ENCODE measurements around the gene VPS13A.

Gene VPS13A

DNA sequence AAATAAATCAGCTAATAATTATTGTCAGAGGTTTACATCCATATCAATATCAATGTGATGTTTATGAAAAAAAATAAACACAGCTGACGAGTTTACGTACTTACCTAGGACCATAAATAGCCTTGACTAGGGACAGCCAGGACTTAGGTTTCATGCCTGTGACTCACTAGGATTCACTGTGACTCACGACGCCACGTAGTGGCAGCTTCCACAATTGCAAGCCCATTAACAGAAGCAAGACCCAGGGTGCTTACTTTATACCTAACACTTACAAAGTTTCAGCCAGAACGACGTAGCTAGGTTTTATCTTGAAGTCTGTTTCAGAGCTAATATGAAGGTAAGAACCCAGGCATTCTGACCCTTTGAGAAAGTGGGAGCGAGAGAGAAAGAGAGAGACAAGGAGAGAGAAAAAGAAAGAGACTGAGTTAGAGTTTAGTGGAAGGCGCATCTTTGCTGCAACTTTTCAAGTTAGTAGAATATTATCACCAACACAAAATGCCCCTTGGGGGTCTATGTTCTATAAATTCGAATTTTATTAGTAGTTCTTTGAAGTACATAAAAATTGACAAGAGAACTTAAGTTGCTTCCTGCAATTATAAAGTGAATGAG, 279.6 kb downstream of the VPS13A start:
- no peak for TF ChIP-seq ZFX (IDR thresholded peaks at IDR 0.05; ENCODE audit: borderline replicate concordance)
- TF ChIP-seq, protein P1, sequence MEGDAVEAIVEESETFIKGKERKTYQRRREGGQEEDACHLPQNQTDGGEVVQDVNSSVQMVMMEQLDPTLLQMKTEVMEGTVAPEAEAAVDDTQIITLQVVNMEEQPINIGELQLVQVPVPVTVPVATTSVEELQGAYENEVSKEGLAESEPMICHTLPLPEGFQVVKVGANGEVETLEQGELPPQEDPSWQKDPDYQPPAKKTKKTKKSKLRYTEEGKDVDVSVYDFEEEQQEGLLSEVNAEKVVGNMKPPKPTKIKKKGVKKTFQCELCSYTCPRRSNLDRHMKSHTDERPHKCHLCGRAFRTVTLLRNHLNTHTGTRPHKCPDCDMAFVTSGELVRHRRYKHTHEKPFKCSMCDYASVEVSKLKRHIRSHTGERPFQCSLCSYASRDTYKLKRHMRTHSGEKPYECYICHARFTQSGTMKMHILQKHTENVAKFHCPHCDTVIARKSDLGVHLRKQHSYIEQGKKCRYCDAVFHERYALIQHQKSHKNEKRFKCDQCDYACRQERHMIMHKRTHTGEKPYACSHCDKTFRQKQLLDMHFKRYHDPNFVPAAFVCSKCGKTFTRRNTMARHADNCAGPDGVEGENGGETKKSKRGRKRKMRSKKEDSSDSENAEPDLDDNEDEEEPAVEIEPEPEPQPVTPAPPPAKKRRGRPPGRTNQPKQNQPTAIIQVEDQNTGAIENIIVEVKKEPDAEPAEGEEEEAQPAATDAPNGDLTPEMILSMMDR (IDR thresholded peaks at IDR 0.05) = peak; percentile 94

DNA sequence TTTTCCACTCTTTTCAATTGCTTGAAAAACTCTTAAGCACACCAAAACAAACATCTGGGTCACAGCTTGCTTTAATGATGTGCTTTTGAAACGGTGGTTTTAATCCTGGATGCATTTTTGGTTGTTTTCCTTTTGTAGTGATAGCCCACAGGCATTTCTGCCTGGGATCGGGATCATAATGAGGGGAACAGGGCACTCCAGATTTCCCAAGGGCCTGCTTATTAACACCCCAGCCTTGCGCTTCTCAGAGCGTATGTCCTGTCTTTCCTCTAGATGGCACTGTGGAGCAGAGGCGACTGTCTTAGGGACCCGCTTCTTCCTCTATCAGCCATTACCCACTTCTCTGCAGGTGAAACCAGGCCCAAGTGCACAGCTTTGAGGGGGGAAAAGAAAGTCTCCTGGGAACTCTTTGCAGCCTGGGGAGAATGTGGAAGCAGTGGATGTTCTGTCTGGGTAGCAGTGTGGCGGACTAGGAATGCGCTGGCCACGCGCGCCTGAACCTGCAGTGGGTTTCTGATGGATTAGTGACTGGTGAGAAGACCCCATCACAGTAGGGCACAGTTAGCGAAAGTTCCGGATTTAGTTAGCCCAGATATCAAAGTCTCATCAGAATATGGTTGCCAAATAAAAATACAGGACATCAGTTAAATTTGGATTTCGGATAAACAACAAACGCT, 280.7 kb downstream of the VPS13A start:
- TF ChIP-seq ZFX (IDR thresholded peaks at IDR 0.05; ENCODE audit: borderline replicate concordance) = no peak
- TF ChIP-seq, protein P1 (IDR thresholded peaks at IDR 0.05) = peak; percentile 96
- H3K27ac ChIP-seq = no peak overlapping the region

More for the DNA sequence above, 279.6 kb downstream of the VPS13A start:
- H3K27ac ChIP-seq = no peak overlapping the region

DNA sequence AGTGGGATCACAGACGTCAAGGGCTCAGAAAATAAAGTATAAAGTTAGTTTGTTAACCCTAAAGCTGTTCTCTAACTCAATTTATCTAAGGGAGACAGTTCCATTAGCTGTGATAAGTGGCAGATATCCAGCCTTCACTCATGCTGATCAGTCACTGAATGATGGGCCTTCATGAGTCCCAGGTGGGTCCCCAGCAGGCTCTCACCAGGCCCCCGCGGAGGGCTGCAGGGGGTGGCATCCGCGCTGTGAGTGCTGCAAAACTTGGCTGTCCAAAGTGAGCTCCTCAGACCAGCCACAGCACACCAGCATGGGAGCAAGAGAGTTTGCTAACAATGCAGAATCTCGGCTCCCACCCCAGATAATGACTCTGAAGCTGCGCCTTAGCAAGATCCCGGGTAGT, 283.6 kb downstream of the VPS13A start:
- TF ChIP-seq ZFX (IDR thresholded peaks at IDR 0.05; ENCODE audit: borderline replicate concordance) = no peak
- no peak overlapping the region for H3K27ac ChIP-seq

DNA sequence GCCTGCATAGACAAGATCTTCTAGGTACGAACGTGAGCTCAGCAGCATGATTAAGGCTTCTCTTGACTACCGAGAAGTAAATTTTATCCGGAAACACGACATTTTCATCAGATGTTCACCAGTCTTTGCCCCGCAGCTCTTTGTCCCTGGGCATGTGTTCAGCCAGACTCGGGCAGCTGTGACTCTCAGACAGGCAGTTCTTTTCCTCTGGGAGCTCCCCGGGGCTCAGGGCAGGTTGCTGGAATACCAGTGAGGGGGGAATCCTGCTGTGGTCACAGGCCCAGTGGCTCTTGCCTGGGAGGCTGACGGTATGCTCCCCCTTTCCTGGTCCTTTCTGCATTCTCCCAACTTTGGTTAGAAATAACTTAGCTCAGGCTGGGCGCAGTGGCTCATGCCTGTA, 284.7 kb downstream of the VPS13A start:
- H3K27ac ChIP-seq = no peak overlapping the region
- TF ChIP-seq, protein P1 (IDR thresholded peaks at IDR 0.05) = no peak
- no peak for TF ChIP-seq ZFX (IDR thresholded peaks at IDR 0.05; ENCODE audit: borderline replicate concordance)

DNA sequence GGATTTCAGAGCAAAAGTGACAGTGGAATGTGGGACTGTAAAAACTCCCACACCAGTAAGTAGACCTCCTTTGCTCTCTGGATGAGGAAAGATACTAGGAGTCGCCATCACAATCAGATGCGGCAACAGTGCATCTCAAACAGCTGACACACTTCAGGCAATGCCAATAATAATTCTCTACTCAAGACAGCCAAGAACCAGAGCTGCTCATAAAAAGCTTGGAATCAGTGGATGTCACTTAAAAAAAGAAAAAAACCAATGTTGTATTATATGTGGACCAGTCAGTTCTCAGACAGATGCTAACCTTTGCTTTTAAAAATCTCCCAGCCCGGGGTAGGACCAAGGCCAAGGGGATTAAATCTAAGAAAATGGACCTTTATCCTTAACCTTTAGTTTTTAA, 285.8 kb downstream of the VPS13A start:
- TF ChIP-seq, protein P1 (IDR thresholded peaks at IDR 0.05) = no peak
- no peak for TF ChIP-seq ZFX (IDR thresholded peaks at IDR 0.05; ENCODE audit: borderline replicate concordance)
- H3K27ac ChIP-seq = no peak overlapping the region

DNA sequence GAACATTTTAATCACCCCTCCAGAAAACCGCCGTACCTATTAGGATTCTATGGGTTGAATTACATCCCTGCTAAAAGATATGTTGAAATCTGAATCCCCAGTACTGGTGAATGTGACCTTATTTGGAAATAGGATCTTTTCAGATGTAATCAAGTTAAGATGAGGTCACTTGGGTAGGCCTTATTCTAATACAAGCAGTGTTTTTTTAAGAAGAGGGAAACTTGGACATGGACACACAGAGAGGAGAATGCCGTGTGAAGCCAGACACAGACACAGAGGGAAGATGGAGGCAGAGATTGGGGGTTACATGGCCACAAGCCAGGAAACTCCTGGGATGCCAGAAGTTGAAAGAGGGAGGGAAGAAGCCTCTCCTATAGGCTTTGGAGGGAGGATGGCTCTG, 287.3 kb downstream of the VPS13A start:
- TF ChIP-seq ZFX (IDR thresholded peaks at IDR 0.05; ENCODE audit: borderline replicate concordance) = no peak
- H3K27ac ChIP-seq = no peak overlapping the region

DNA sequence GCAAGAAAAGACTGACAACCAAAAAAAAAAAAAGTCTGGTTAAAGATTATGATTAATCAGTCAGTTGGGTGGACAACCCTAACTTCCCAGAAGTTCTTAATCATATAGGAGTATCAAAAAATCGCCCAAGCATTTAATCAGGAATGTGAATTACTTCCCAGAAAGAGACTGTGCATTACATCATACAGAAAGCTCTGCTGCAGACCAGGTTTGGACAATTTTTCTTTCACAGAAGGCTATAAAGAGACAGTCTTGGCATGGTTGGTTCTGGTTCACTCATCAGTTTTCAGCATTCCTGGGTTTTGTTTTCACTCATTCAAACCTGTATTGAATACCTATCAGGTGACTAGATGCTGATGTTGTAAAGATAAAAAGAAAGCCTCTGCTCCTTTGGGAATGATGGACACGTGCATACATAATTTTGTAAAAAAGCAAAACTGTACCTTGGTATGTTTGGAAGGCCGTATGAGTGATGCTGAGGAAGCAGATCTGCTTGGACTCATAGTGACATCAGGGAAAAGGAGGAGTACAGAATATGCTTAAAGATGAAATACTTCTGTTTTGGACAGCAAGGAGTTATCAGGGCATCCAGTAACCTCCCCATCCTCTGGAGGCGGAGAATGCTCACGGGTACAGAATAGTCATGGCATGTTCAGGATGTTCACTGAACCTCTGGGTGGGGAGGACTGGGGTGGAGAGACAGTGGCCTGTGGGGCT, 292.3 kb downstream of the VPS13A start:
- no peak overlapping the region for H3K27ac ChIP-seq
- TF ChIP-seq, protein P1 (IDR thresholded peaks at IDR 0.05) = no peak
- no peak for TF ChIP-seq ZFX (IDR thresholded peaks at IDR 0.05; ENCODE audit: borderline replicate concordance)
